SK-N-SH (cell line): ENCODE results near the gene EDC4. TPM values are rescaled to one million over a fixed set of nuclear protein-coding genes. Genes with fewer than 3 reads are reported as not detected.

Experiments used
- EP300 ChIP-seq, 2 experiments: IDR thresholded peaks; 2 replicates each; pipeline versions ENCODE4 v1.4.0 to v1.6.1; 2012; ENCODE audit warnings: borderline replicate concordance in 1 of 2, low read depth in 1 of 2, low read length in 1 of 2
- EZH2phosphoT487 ChIP-seq: fragments of 200-600 bp; sonication (generic); IDR thresholded peaks from 2 replicates; pipeline ENCODE4 v1.6.1; 2017; ENCODE audit warnings: low read depth, mixed run types, mild to moderate bottlenecking, antibody characterized with exemption, moderate library complexity, borderline replicate concordance
- FOXJ3 ChIP-seq: sonication (generic); formaldehyde crosslinking; IDR thresholded peaks from 2 replicates; pipeline ENCODE4 v1.5.1; 2020; ENCODE audit warnings: mild to moderate bottlenecking, missing genetic modification reagents
- JUND ChIP-seq: IDR thresholded peaks from 2 replicates; pipeline ENCODE4 v1.4.0; 2012
- MAX ChIP-seq: IDR thresholded peaks from 2 replicates; pipeline ENCODE4 v1.4.0; 2012; ENCODE audit warnings: low read depth
- MEF2A ChIP-seq: IDR thresholded peaks from 2 replicates; pipeline ENCODE4 v1.4.0; 2012; ENCODE audit warnings: low read depth, borderline replicate concordance
- NFIC ChIP-seq: IDR thresholded peaks from 2 replicates; pipeline ENCODE4 v1.4.0; 2012; ENCODE audit warnings: borderline replicate concordance
- POLR2AphosphoS5 ChIP-seq: IDR thresholded peaks from 2 replicates; pipeline ENCODE4 v1.6.1; 2012; ENCODE audit warnings: low read depth, low read length
- RAD21 ChIP-seq: IDR thresholded peaks from 2 replicates; pipeline ENCODE4 v1.6.1; 2012; ENCODE audit warnings: mild to moderate bottlenecking, low read length
- REST ChIP-seq: IDR thresholded peaks from 2 replicates; pipeline ENCODE4 v1.6.1; 2012; ENCODE audit warnings: mild to moderate bottlenecking, low read depth, low read length, moderate library complexity
- RFX5 ChIP-seq: IDR thresholded peaks from 2 replicates; pipeline ENCODE4 v1.6.1; 2012; ENCODE audit warnings: mild to moderate bottlenecking, improper control_type of control experiment, low read length
- SIN3A ChIP-seq: IDR thresholded peaks from 2 replicates; pipeline ENCODE4 v1.6.1; 2012; ENCODE audit warnings: low read depth, mild to moderate bottlenecking, low read length, moderate library complexity, borderline replicate concordance
- TEAD4 ChIP-seq: IDR thresholded peaks from 2 replicates; pipeline ENCODE4 v1.4.0; 2012; ENCODE audit warnings: mild to moderate bottlenecking, borderline replicate concordance; ENCODE audit not compliant: insufficient read depth
- USF1 ChIP-seq: IDR thresholded peaks from 2 replicates; pipeline ENCODE4 v1.4.0; 2012; ENCODE audit warnings: low read depth, borderline replicate concordance
- USF2 ChIP-seq: fragments of 150-350 bp; IDR thresholded peaks from 2 replicates; pipeline ENCODE4 v1.6.1; 2017; ENCODE audit warnings: antibody characterized with exemption, low read length, low read depth, borderline replicate concordance
- YY1 ChIP-seq: IDR thresholded peaks from 2 replicates; pipeline ENCODE4 v1.4.0; 2012; ENCODE audit warnings: low read depth, mild to moderate bottlenecking
- ZBTB33 ChIP-seq: IDR thresholded peaks from 2 replicates; pipeline ENCODE4 v1.4.0; 2012; ENCODE audit warnings: low read depth, borderline replicate concordance
- polyA plus RNA-seq, 3 experiments: library from polyadenylated mRNA; depleted of rRNA; stranded (reverse); fragments of >200 nt; gene quantifications; 2 replicates each; pipeline ENCODE4 v1.2.3, GENCODE V29; 2012

EDC4 gene
- polyA plus RNA-seq, 1 of the 3 experiments (the other 2 are of a cell fraction), result 38.0 TPM

- TF ChIP-seq YY1 (peak; percentile 90), ZBTB33 (peak; percentile 72; the same call in 1 of the 2 replicates), USF2 (no peak), POLR2AphosphoS5 (peak; percentile 62), RAD21 (no peak), REST (no peak), EZH2phosphoT487 (no peak), EP300 (IDR thresholded peaks at IDR 0.05; ENCODE audit: borderline replicate concordance in 1 of 2, low read depth in 1 of 2, low read length in 1 of 2) (peak in 1 of 2 experiments; percentile 53; a peak in 1 of 4 replicates), TEAD4 (no peak), FOXJ3 (CRISPR knock-in tag) (no peak), MEF2A (no peak), RFX5 (no peak), JUND (no peak), MAX (no peak), USF1 (no peak), SIN3A (peak; percentile 8; the same call in 1 of the 2 replicates), NFIC (no peak)
- TF ChIP-seq, all 33 proteins: peak for 9
Measured at GRCh38 chr16:67892899-67893742, 20.3 kb downstream of the EDC4 start, which contains the start of gene PSKH1 (continued).
